IPS-20b (cell line): ENCODE results near the gene GUCY2C.

ENCODE experiments used
- H3K27ac ChIP-seq: one replicate; pipeline ENCODE4 v1.5.1; 2013; ENCODE audit warnings: low read length
- H3K27me3 ChIP-seq: 2 replicates; pipeline ENCODE4 v1.6.1; 2013; ENCODE audit warnings: mild to moderate bottlenecking, low read length, inconsistent platforms; ENCODE audit not compliant: insufficient read depth
- H3K36me3 ChIP-seq: 2 replicates; pipeline ENCODE4 v1.6.1; 2013; ENCODE audit warnings: low read depth, mild to moderate bottlenecking, inconsistent platforms, low read length, moderate library complexity; ENCODE audit not compliant: insufficient read depth
- H3K4me1 ChIP-seq: 2 replicates; pipeline ENCODE4 v1.6.1; 2013; ENCODE audit warnings: mild to moderate bottlenecking, control low read depth, inconsistent platforms, low read length, moderate library complexity; ENCODE audit not compliant: insufficient read depth
- H3K4me3 ChIP-seq: 2 replicates; pipeline ENCODE4 v1.5.1; 2013; ENCODE audit warnings: mild to moderate bottlenecking, low read length, inconsistent platforms
- H3K9ac ChIP-seq: 2 replicates; pipeline ENCODE4 v1.6.1; 2013; ENCODE audit warnings: low read depth, mild to moderate bottlenecking, inconsistent platforms, low read length, moderate library complexity
- H3K9me3 ChIP-seq: 2 replicates; pipeline ENCODE4 v1.6.1; 2013; ENCODE audit warnings: mild to moderate bottlenecking, low read depth, low read length, inconsistent platforms; ENCODE audit not compliant: insufficient read depth

The GUCY2C gene

GRCh38 chr12:14681625-14682024 lies 14.8 kb downstream of the GUCY2C start:
- H3K27me3 ChIP-seq = peaks cover 50% of the 10 kb centered on the region

GRCh38 chr12:14681190-14681589 lies 15.2 kb downstream of the GUCY2C start:
- Histone ChIP-seq H3K4me3 (no peak overlapping the region), H3K9me3 (no peaks in the 10 kb centered on the region), H3K9ac (no peak overlapping the region), H3K4me1 (no peaks in the 10 kb centered on the region), H3K27ac (no peak overlapping the region), H3K36me3 (no peaks in the 10 kb centered on the region), H3K27me3 (peaks cover 46% of the 10 kb centered on the region)

More at GRCh38 chr12:14681625-14682024, 14.8 kb downstream of the GUCY2C start:
- no peaks in the 10 kb centered on the region for H3K9me3 ChIP-seq
- no peaks in the 10 kb centered on the region for H3K36me3 ChIP-seq
- no peak overlapping the region for H3K27ac ChIP-seq
- no peak overlapping the region for H3K4me3 ChIP-seq
- H3K4me1 ChIP-seq = no peaks in the 10 kb centered on the region
- no peak overlapping the region for H3K9ac ChIP-seq

- no peak overlapping the region for H3K4me3 ChIP-seq
- peaks cover 20% of the 10 kb centered on the region for H3K27me3 ChIP-seq
- H3K4me1 ChIP-seq = no peaks in the 10 kb centered on the region
- H3K27ac ChIP-seq = no peak overlapping the region
- H3K36me3 ChIP-seq = no peaks in the 10 kb centered on the region
- no peak overlapping the region for H3K9ac ChIP-seq
- H3K9me3 ChIP-seq = no peaks in the 10 kb centered on the region
Observed at GRCh38 chr12:14678547-14679150, 17.8 kb downstream of the GUCY2C start.

- Histone ChIP-seq H3K4me1 (0 out of 2 replicates have a peak, but pooled peaks cover 6% of the 10 kb centered on the region), H3K36me3 (no peaks in the 10 kb centered on the region), H3K9ac (no peak overlapping the region), H3K4me3 (no peak overlapping the region), H3K27ac (no peak overlapping the region), H3K27me3 (no peaks in the 10 kb centered on the region), H3K9me3 (no peaks in the 10 kb centered on the region)
Observed at GRCh38 chr12:14668591-14668990, 27.8 kb downstream of the GUCY2C start.

GRCh38 chr12:14665354-14666348 lies 30.7 kb downstream of the GUCY2C start:
- Histone ChIP-seq H3K36me3 (no peaks in the 10 kb centered on the region), H3K9me3 (no peaks in the 10 kb centered on the region), H3K27ac (no peak overlapping the region), H3K4me3 (no peak overlapping the region), H3K9ac (no peak overlapping the region), H3K27me3 (no peaks in the 10 kb centered on the region), H3K4me1 (0 out of 2 replicates have a peak, but pooled peaks cover 6% of the 10 kb centered on the region)

DNA sequence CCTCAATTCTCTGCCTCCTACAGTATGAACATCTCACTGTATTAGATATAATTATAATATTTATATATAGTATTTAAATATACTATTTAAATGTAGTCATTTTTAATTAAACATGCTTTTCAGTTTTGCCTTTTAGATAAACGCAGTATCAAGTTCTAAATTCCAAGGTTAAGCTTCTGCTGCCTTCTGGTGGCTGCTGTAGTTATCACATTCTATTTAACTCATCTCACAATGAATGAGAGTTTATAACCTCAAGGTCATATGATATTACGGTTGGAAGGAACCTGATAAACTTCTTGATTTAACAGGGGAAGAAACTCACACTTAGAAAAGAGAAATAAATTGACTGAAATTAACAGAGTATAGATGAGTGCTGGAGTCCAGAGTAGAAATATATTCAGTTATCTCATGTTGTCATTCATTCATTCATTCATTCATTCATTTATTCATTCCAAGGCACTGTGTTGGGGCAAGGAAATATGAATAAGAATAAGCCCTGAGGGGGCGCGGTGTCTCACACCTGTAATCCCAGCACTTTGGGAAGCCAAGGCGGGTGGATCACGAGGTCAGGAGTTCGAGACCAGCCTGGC lies 31.9 kb downstream of the GUCY2C start:
- H3K27ac ChIP-seq = no peak overlapping the region
- H3K27me3 ChIP-seq = no peaks in the 10 kb centered on the region
- no peak overlapping the region for H3K9ac ChIP-seq
- H3K9me3 ChIP-seq = no peaks in the 10 kb centered on the region
- H3K4me1 ChIP-seq = 0 out of 2 replicates have a peak, but pooled peaks cover 6% of the 10 kb centered on the region
- H3K4me3 ChIP-seq = no peak overlapping the region
- H3K36me3 ChIP-seq = no peaks in the 10 kb centered on the region

- Histone ChIP-seq H3K4me1 (0 out of 2 replicates have a peak, but pooled peaks cover 6% of the 10 kb centered on the region), H3K36me3 (no peaks in the 10 kb centered on the region), H3K27me3 (no peaks in the 10 kb centered on the region), H3K4me3 (no peak overlapping the region), H3K9me3 (no peaks in the 10 kb centered on the region), H3K9ac (no peak overlapping the region), H3K27ac (no peak overlapping the region)
Observed at GRCh38 chr12:14663002-14663401, 33.4 kb downstream of the GUCY2C start.

DNA sequence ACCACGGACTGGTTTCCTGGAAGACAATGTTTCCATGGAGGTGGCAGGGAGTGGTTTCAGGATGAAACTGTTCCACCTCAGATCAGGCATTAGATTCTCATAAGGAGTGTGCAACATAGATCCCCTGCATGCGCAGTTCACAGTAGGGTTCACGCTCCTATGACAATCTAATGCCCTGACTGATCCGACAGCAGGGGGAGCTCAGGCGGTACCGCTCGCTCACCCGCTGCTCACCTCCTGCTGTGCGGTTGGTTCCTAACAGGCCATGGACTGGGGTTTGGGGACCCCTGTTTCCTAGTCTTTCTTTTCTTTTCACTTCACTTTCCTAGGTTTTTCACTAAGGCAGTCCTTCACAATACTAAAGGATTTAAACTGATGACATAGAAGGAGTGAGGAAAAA lies 39.6 kb downstream of the GUCY2C start:
- Histone ChIP-seq H3K36me3 (no peaks in the 10 kb centered on the region), H3K27ac (no peak overlapping the region), H3K27me3 (no peaks in the 10 kb centered on the region), H3K4me1 (no peaks in the 10 kb centered on the region), H3K4me3 (no peak overlapping the region), H3K9me3 (no peaks in the 10 kb centered on the region), H3K9ac (no peak overlapping the region)

- Histone ChIP-seq H3K36me3 (no peaks in the 10 kb centered on the region), H3K27ac (no peak overlapping the region), H3K4me3 (no peak overlapping the region), H3K9me3 (no peaks in the 10 kb centered on the region), H3K4me1 (no peaks in the 10 kb centered on the region), H3K9ac (no peak overlapping the region), H3K27me3 (no peaks in the 10 kb centered on the region)
Observed at GRCh38 chr12:14655284-14655683, 41.1 kb downstream of the GUCY2C start.

DNA sequence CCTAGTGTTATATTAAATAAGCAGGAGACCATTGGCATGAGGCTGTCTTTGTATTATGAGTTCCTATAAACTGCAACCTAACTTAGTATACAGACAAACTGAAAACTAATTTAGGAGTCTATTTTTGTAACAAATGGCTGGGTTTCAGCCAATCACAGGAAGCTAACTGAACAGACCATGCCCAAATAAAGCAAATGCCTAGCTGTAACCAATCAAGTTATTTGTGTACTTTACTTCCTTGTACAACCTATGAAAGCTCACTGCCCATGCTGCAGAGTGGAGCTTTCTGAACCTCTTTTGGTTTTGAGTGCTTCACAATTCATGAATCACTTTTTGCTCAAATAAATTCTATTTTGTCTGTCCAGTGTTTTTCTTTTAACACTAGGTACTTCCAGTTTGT lies 41.6 kb downstream of the GUCY2C start:
- Histone ChIP-seq H3K9me3 (no peaks in the 10 kb centered on the region), H3K27me3 (no peaks in the 10 kb centered on the region), H3K27ac (no peak overlapping the region), H3K9ac (no peak overlapping the region), H3K4me3 (no peak overlapping the region), H3K36me3 (no peaks in the 10 kb centered on the region), H3K4me1 (no peaks in the 10 kb centered on the region)

- no peaks in the 10 kb centered on the region for H3K9me3 ChIP-seq
- H3K27ac ChIP-seq = no peak overlapping the region
- H3K36me3 ChIP-seq = no peaks in the 10 kb centered on the region
- H3K9ac ChIP-seq = no peak overlapping the region
- no peak overlapping the region for H3K4me3 ChIP-seq
- H3K4me1 ChIP-seq = no peaks in the 10 kb centered on the region
- no peaks in the 10 kb centered on the region for H3K27me3 ChIP-seq
Observed at GRCh38 chr12:14654416-14654815, 42.0 kb downstream of the GUCY2C start.
